Measurements from ENCODE around the gene FNBP1L.
"Not testable (repeated sequence)": the region's sequence is repeated elsewhere in the genome, so short reads cannot be mapped to it uniquely, and the experiment has no call there.

Gene FNBP1L

DNA sequence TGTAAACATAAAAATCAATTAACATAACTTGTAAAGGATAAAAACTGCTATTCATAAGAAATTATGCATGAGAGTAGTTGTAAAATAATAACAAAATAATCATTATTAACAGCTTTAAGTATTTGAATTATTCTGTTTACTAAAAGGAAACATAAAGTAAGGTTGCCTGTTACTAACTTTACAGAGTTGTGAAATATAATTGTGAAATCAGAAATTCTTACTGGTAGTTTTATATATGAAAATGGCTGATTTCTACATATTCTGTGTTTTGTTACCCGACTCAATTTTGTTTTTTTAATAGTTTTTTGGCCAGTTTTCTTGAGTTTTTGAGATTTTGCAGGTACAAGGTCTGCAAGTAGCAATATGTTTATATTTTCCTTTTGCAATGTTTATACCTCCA lies 27.8 kb downstream of the FNBP1L start:
- H3K14ac ChIP-seq (ENCODE audit: low read length in 2 of 2): no peak overlapping the region
- H3K27ac ChIP-seq (ENCODE audit: low read length, poor library complexity, severe bottlenecking): no peak overlapping the region
- H3K4me1 ChIP-seq (ENCODE audit: control insufficient read depth, insufficient read depth, low read depth, low read length): peaks cover 3% of the 10 kb centered on the region
- H3K36me3 ChIP-seq (ENCODE audit: control insufficient read depth in 1 of 2, insufficient read depth in 2 of 2, low read depth in 1 of 2, low read length in 2 of 2): no peaks in the 10 kb centered on the region
- no peak overlapping the region for H2BK120ac ChIP-seq (ENCODE audit: low read depth, low read length)
- peaks cover 13% of the 10 kb centered on the region for H3K9me3 ChIP-seq (ENCODE audit: control insufficient read depth, low read length)
- no peak overlapping the region for H2BK5ac ChIP-seq (ENCODE audit: low read depth, low read length, poor library complexity, severe bottlenecking)
- H4K91ac ChIP-seq (ENCODE audit: low read length): no peak overlapping the region
- no peak overlapping the region for H3K4me2 ChIP-seq (ENCODE audit: low read length, poor library complexity, severe bottlenecking)
- H2BK12ac ChIP-seq (ENCODE audit: low read length in 2 of 2): no peak overlapping the region
- no peak overlapping the region for H3K4me3 ChIP-seq (ENCODE audit: insufficient read depth in 1 of 2, low read depth in 1 of 2, low read length in 2 of 2)
- H2BK15ac ChIP-seq (ENCODE audit: low read depth, poor library complexity, severe bottlenecking): no peak overlapping the region
- H3K23ac ChIP-seq (ENCODE audit: low read length in 2 of 2): no peak overlapping the region
- peaks cover 10% of the 10 kb centered on the region for H3K79me1 ChIP-seq (replicated peaks; ENCODE audit: low read length, poor library complexity, severe bottlenecking)
- 100% methylated on average over 1 of the region's 1 CpG for WGBS
- H3K4ac ChIP-seq (ENCODE audit: low read depth in 1 of 2, low read length in 2 of 2): no peak overlapping the region
- no peak overlapping the region for H3K9ac ChIP-seq (ENCODE audit: low read length)
- H3K27me3 ChIP-seq (ENCODE audit: control insufficient read depth in 1 of 2, insufficient read depth in 1 of 2, low read length in 2 of 2): no peaks in the 10 kb centered on the region
- no peak overlapping the region for H4K8ac ChIP-seq (ENCODE audit: low read length)
- no peak overlapping the region for H2AK5ac ChIP-seq (ENCODE audit: low read length, severe bottlenecking)
- H3K18ac ChIP-seq (ENCODE audit: low read depth in 1 of 2, low read length in 2 of 2): no peak overlapping the region
- no peak overlapping the region for H2AFZ ChIP-seq (ENCODE audit: low read depth, low read length)
- no peak for DNase-seq

DNA sequence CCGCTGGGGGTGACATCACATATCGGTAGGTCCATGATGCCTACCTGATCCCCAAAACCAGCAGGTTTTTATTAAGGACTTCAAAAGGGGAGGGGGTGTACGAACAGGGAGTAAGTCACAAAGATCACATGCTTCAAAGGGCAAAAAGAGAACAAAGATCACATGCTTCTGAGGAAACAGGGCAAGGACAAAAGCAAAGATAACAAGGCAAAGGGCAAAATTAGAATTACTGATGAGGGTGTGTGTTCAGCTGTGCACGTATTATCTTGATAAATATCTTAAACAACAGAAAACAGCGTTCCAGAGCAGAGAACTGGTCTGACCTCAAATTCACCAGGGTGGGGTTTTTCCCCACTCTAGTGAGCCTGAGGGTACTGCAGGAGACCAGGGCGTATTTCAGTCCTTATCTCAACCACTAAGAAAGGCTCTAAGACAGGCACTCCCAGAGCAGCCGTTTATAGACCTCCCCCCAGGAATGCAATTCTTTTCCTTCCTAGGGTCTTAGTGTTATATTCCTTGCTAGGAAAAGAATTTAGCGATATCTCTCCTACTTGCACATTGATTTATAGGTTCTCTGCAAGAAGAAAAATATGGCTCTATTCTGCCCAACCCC lies 31.3 kb downstream of the FNBP1L start:
- not testable (repeated sequence) for H2BK5ac ChIP-seq (ENCODE audit: low read depth, low read length, poor library complexity, severe bottlenecking); H2BK15ac ChIP-seq (ENCODE audit: low read depth, poor library complexity, severe bottlenecking); H3K27ac ChIP-seq (ENCODE audit: low read length, poor library complexity, severe bottlenecking); H3K4ac ChIP-seq (ENCODE audit: low read depth in 1 of 2, low read length in 2 of 2); H4K91ac ChIP-seq (ENCODE audit: low read length); H2BK120ac ChIP-seq (ENCODE audit: low read depth, low read length); H2AK5ac ChIP-seq (ENCODE audit: low read length, severe bottlenecking); H3K79me1 ChIP-seq (replicated peaks; ENCODE audit: low read length, poor library complexity, severe bottlenecking); H2BK12ac ChIP-seq (ENCODE audit: low read length in 2 of 2); H3K18ac ChIP-seq (ENCODE audit: low read depth in 1 of 2, low read length in 2 of 2); H3K14ac ChIP-seq (ENCODE audit: low read length in 2 of 2); H3K4me2 ChIP-seq (ENCODE audit: low read length, poor library complexity, severe bottlenecking); H2AFZ ChIP-seq (ENCODE audit: low read depth, low read length); H3K9ac ChIP-seq (ENCODE audit: low read length); H3K4me1 ChIP-seq (ENCODE audit: control insufficient read depth, insufficient read depth, low read depth, low read length); H3K36me3 ChIP-seq (ENCODE audit: control insufficient read depth in 1 of 2, insufficient read depth in 2 of 2, low read depth in 1 of 2, low read length in 2 of 2); H3K23ac ChIP-seq (ENCODE audit: low read length in 2 of 2); H4K8ac ChIP-seq (ENCODE audit: low read length); H3K27me3 ChIP-seq (ENCODE audit: control insufficient read depth in 1 of 2, insufficient read depth in 1 of 2, low read length in 2 of 2); H3K4me3 ChIP-seq (ENCODE audit: insufficient read depth in 1 of 2, low read depth in 1 of 2, low read length in 2 of 2); DNase-seq
- WGBS: 89% methylated on average over 7 of the region's 8 CpGs
- H3K9me3 ChIP-seq (ENCODE audit: control insufficient read depth, low read length): peaks cover 13% of the 10 kb centered on the region

DNA sequence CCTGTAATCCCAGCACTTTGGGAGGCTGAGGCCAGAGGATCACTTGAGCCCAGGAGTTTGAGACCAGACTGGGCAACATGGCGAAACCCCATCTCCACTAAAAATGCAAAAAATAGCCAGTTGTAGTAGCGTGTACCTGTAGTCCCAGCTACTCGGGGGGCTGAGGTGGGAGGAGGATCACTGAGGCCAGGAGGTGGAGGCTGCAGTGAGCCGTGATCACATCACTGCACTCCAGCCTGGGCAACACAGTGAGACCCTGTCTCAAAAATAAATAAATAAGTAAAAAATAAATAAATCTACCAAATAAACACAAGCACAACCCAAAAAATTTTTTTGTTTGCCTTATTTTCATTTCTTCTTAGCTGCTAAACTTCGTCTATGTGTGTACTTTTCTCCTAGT lies 34.0 kb downstream of the FNBP1L start:
- not testable (repeated sequence) for H2BK12ac ChIP-seq (ENCODE audit: low read length in 2 of 2); DNase-seq; H3K4me2 ChIP-seq (ENCODE audit: low read length, poor library complexity, severe bottlenecking); H3K36me3 ChIP-seq (ENCODE audit: control insufficient read depth in 1 of 2, insufficient read depth in 2 of 2, low read depth in 1 of 2, low read length in 2 of 2); H3K27ac ChIP-seq (ENCODE audit: low read length, poor library complexity, severe bottlenecking); H2BK5ac ChIP-seq (ENCODE audit: low read depth, low read length, poor library complexity, severe bottlenecking); H3K9ac ChIP-seq (ENCODE audit: low read length); H2AFZ ChIP-seq (ENCODE audit: low read depth, low read length); H3K4me3 ChIP-seq (ENCODE audit: insufficient read depth in 1 of 2, low read depth in 1 of 2, low read length in 2 of 2); H2BK15ac ChIP-seq (ENCODE audit: low read depth, poor library complexity, severe bottlenecking); H4K91ac ChIP-seq (ENCODE audit: low read length); H3K4me1 ChIP-seq (ENCODE audit: control insufficient read depth, insufficient read depth, low read depth, low read length); H3K4ac ChIP-seq (ENCODE audit: low read depth in 1 of 2, low read length in 2 of 2); H3K23ac ChIP-seq (ENCODE audit: low read length in 2 of 2); H2AK5ac ChIP-seq (ENCODE audit: low read length, severe bottlenecking); H3K27me3 ChIP-seq (ENCODE audit: control insufficient read depth in 1 of 2, insufficient read depth in 1 of 2, low read length in 2 of 2); H3K18ac ChIP-seq (ENCODE audit: low read depth in 1 of 2, low read length in 2 of 2); H4K8ac ChIP-seq (ENCODE audit: low read length); H3K14ac ChIP-seq (ENCODE audit: low read length in 2 of 2); H2BK120ac ChIP-seq (ENCODE audit: low read depth, low read length)
- H3K9me3 ChIP-seq (ENCODE audit: control insufficient read depth, low read length): peaks cover 13% of the 10 kb centered on the region
- WGBS: no CpG with 5 or more reads among the region's 5 CpGs
- peaks cover 13% of the 10 kb centered on the region for H3K79me1 ChIP-seq (replicated peaks; ENCODE audit: low read length, poor library complexity, severe bottlenecking)

DNA sequence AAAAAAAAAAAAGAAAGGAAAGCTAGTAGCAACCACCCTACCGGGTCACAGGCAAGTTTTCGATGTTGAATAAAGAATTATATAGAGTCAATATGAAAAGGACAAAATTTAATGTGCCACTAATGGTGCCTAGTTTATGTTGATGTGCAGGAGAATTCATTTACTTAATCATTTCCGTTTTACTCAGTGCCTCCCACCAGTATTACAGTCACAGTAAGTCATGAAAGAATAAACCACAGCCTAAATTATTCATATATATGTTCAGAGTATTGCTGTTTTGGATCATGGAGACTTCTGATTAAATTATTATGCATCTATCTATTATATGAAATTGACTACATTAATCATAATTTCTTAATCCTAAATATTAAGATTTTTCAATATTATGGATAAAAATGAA lies 35.3 kb downstream of the FNBP1L start:
- H3K9me3 ChIP-seq (ENCODE audit: control insufficient read depth, low read length): peaks cover 9% of the 10 kb centered on the region
- H3K14ac ChIP-seq (ENCODE audit: low read length in 2 of 2): no peak overlapping the region
- no peak overlapping the region for H2BK12ac ChIP-seq (ENCODE audit: low read length in 2 of 2)
- H2BK120ac ChIP-seq (ENCODE audit: low read depth, low read length): no peak overlapping the region
- H3K4me3 ChIP-seq (ENCODE audit: insufficient read depth in 1 of 2, low read depth in 1 of 2, low read length in 2 of 2): no peak overlapping the region
- no peaks in the 10 kb centered on the region for H3K27me3 ChIP-seq (ENCODE audit: control insufficient read depth in 1 of 2, insufficient read depth in 1 of 2, low read length in 2 of 2)
- H3K79me1 ChIP-seq (replicated peaks; ENCODE audit: low read length, poor library complexity, severe bottlenecking): peaks cover 14% of the 10 kb centered on the region
- H3K4me1 ChIP-seq (ENCODE audit: control insufficient read depth, insufficient read depth, low read depth, low read length): no peaks in the 10 kb centered on the region
- no peaks in the 10 kb centered on the region for H3K36me3 ChIP-seq (ENCODE audit: control insufficient read depth in 1 of 2, insufficient read depth in 2 of 2, low read depth in 1 of 2, low read length in 2 of 2)
- no peak for DNase-seq
- 100% methylated on average over 2 of the region's 3 CpGs for WGBS
- no peak overlapping the region for H4K91ac ChIP-seq (ENCODE audit: low read length)
- no peak overlapping the region for H3K18ac ChIP-seq (ENCODE audit: low read depth in 1 of 2, low read length in 2 of 2)
- no peak overlapping the region for H3K4ac ChIP-seq (ENCODE audit: low read depth in 1 of 2, low read length in 2 of 2)
- H2AK5ac ChIP-seq (ENCODE audit: low read length, severe bottlenecking): no peak overlapping the region
- H3K9ac ChIP-seq (ENCODE audit: low read length): no peak overlapping the region
- no peak overlapping the region for H3K23ac ChIP-seq (ENCODE audit: low read length in 2 of 2)
- H2AFZ ChIP-seq (ENCODE audit: low read depth, low read length): no peak overlapping the region
- no peak overlapping the region for H2BK15ac ChIP-seq (ENCODE audit: low read depth, poor library complexity, severe bottlenecking)
- H3K4me2 ChIP-seq (ENCODE audit: low read length, poor library complexity, severe bottlenecking): no peak overlapping the region
- no peak overlapping the region for H3K27ac ChIP-seq (ENCODE audit: low read length, poor library complexity, severe bottlenecking)
- no peak overlapping the region for H2BK5ac ChIP-seq (ENCODE audit: low read depth, low read length, poor library complexity, severe bottlenecking)
- H4K8ac ChIP-seq (ENCODE audit: low read length): no peak overlapping the region
